NCI-H510A treated with DMSO at 0.1 percent for 48 hours (cell line): ENCODE measurements around the gene ZNF688.

Source experiments
- DNase-seq: peaks from one replicate; lab custom pipeline; 2025; lab: John Stamatoyannopoulos, UW

Gene ZNF688

GRCh38 chr16:30585400-30586191 is 14.1 kb upstream of the ZNF688 start, which contains the start of gene ZNF785:
Gene ZNF785, minus strand, starts transcription at chr16:30585697. Its CDS starts 86 bp downstream, at chr16:30585611.
- DNase-seq = peak; percentile 99

- peak; percentile 57 for DNase-seq
Measured at GRCh38 chr16:30585022-30585399, 13.5 kb upstream of the ZNF688 start.

- DNase-seq = no peak
Measured at GRCh38 chr16:30582611-30583340, 11.3 kb upstream of the ZNF688 start.

DNA sequence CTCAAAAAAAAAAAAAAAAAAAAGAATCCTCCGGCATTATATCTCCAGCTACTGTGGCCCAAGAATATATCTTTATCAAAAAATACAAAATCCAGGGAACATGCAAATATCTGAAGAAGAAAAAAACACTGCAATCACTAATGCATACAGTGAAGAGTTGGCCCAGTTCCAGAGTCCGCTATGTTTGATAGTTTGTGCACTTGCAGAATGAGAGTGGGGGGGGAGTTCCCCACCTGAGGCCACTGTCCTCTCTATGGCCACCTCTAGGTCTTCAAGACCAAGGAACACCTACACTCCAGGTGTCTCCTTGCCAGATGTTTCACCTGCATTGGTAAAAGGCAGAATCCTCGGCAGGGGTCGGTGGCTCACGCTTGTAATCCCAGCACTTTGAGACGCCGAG is 9.9 kb upstream of the ZNF688 start:
- DNase-seq = no peak

GRCh38 chr16:30574678-30575077 is 3.2 kb upstream of the ZNF688 start:
- DNase-seq = no peak

DNA sequence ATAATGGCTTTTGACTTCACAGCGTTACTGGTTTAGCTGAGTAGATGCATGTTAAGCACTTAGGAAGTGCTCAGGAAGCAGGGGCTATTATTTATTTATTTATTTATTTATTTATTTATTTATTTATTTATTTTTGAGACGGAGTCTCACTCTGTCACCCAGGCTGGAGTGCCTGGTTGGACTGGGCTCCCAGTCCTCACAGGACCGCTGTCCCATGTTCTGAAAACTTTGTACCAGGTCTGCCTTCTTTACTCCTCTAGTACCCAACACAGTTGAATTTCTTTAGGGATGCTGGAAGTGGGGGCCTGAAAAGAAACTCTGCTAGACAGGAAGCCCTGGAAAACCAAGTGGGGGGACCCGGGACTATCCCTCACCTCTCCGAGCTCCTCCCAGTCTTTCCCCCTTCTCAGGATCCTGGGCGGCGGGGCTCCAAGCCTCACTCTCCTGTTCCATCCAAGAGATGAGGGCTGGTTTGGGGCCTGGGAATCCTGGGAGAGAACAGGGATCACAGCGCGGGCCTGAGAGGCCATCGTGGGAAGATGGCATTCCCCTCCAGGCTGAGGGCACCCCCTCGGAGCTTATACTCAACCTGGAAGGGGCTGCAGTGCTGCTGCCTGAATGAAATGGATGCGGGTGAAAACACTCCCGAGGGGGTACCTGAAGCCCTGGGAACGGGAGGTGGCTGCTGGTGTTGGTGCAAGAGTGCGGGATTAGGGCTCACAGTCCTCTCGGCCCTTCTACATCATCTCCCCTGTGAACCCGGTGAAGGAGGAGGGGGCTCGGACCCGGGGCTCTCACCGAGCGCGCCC is 674 bp downstream of the ZNF688 start:
- peak; percentile 73 for DNase-seq

DNA sequence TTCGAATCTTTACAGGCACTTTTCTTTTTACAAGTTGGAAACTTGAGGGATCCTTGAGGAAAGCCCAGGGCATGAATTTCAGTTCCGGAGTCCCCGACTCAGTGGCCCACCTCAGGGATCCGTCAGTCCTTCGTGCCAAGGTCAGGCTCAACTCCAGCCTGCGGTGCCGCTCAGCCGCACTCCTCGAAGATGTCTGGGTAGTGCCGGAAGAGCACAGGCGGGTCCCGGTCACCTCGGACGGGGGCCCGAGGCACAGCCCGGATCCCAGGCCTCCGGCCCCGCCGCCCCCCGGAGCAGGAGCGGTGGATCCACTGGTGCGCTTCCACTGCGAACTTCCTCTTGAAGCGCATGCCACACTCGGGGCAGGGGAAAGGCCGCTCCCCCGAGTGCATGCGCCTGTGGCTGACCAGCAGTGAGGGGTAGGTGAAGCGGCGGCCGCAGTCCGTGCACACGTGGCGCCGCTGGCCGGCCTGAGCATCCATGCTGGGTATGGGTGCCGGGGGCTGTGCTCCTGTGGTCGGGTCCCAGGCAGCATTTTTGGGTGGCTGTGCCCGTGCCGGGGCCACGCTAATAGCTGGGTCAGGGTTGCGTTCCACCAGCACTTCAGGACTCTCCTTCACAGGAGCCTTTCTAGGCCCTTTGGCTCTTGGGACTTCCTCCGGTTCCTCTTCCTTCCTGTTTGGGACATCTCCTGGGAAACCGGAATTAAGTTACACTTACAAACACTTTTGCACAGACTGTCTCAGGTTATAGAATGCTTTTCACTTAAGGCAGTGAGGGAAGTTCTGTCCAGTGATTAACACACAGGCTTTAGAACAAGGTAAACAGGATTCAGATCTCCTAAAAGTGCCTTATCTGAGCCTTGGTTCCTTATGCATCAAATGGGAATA is 1.5 kb downstream of the ZNF688 start:
- DNase-seq = no peak

- DNase-seq = no peak
Measured at GRCh38 chr16:30569281-30569680, 2.2 kb downstream of the ZNF688 start.

DNA sequence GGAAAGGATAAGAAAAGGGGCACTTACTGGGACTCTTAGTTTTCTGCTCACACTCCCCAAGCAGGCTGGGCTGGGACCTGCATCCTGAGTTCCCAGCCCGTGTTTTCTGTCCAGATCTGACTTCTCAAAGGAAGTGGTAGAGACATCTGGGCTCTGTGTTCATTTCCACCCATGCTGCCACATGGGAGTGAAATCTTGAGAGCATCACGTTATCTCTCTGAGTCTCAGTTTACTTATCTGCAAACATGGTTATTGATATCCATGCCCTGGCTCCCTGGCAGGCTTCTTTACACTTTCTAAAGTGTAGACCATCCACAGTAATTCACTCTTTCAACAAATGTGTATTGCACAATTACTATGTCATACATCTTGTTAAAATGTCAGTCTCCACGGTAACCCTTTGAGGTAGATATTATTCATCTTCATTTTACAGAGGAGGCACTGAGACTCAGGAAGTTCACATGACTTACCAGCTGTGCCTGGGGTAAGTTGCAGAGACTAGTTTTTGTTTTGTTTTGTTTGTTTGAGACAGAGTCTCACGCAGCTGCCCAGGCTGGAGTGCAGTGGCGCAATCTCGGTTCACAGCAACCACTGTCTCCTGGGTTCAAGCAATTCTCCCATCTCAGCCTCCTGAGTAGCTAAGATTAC is 3.4 kb downstream of the ZNF688 start:
- DNase-seq = peak; percentile 73

DNA sequence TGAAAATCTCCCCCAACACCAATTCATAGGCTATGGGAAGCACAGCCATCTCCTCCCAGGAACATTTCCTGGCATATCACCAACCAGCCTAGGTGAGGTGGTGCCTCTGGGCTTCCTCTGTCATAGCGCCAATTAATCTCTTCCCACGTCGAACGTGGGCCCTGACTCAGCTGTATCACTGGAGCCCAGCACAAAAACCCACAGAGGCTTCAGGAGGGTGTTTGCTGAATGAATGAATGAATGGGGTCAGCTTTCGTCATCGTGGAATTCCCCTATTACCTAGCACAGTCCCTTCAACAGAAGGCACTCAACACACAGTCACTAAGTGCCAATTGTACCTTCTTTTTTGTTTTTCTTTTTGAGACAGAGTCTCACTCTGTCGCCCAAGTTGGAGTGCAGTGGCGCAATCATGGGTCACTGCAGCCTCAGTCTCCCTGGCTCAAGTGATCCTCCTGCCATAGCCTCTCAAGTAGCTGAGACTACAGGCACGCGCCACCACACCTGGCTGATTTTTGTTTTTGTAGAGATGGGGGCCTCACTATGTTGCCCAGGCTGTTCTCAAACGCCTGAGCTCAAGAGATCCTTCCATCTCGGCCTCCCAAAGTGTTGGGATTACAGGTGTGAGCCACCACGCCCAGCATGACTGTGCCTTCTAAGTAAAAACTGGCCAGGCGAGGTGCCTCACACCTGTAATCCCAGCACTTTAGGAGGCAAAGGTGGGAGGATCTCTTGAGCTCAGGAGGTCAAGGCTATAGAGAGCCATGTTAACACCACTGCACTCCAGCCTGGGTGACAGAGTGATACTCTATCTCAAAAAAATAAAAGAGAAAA is 4.1 kb downstream of the ZNF688 start:
- no peak for DNase-seq

DNA sequence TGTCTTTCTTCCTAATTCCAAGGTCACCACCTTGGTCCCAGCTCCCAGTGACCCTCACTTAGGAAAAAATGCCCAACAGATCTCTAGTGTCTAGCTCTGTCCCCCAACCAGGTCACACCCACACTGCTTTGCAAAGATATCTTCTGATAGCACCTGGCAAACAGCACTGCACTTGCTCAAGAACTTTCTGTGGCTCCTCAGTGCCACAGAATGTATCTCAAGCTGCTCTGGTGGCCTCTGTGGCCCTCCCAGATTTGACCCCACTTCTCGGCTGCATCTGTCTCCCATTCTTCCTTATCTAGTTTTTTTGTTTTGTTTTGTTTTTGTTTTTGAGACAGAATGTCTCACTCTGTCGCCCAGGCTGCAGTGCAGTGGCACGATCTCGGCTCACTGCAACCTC is 5.0 kb downstream of the ZNF688 start:
- no peak for DNase-seq

DNA sequence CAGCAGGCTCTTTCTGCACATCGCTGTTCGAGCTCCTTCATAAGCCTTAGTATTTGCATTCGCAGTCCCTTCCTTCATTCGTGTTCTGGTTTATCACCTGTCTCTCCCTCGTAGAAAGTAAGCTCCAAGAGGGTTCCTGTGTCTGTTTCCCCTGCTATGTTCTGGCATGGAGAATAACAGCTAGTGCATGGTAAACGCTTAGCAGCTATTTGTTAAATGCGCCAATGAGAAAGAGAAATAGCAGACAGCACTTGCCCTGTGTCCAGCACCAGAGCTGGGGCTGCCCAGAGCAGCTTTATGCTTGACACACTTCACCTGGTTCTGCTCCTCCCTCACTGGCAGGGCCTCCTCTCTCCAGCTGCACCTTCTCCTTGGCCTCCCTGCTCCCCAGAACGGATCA is 5.5 kb downstream of the ZNF688 start:
- DNase-seq = no peak

DNA sequence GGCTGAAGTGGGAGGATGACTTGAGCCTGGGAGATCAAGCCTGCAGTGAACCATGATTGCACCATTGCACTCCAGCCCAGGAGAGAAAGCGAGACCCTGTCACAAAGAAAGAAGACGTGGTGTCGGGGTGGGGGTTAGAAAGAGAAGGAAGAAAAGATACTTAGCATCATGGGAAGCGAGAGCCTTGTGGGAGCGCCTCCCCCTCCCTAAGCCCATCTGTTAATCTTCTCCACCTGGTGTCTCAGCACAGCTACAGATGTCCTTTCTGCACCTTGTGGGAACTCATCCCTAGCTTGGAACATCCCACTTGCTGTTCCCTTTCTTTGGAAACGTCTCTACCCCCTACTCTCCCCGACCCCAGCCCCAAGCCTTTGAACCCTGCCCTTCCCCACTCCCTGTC is 6.0 kb downstream of the ZNF688 start:
- no peak for DNase-seq

GRCh38 chr16:30562021-30562420 is 9.5 kb downstream of the ZNF688 start:
- no peak for DNase-seq

- DNase-seq = no peak
Measured at GRCh38 chr16:30561089-30561816, 10.3 kb downstream of the ZNF688 start.

DNA sequence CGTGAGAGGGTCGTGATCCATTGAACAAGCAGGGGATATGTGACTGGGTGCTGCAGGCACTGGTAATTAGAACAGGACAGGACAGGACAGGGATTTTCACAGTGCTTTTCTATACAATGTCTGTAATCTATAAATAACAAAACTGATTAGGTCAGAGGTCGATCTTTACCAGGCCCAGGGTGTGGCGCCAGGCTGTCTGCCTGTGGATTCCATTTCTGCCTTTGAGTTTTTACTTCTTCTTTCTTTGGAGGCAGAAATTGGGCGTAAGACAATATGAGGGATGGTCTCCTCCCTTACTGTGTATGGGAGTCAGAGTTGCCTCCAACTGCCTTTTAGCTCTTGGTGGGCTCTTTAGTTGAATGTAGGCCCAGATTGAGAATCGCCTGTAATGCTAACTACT is 11.8 kb downstream of the ZNF688 start:
- DNase-seq = no peak

GRCh38 chr16:30558789-30559377 is 12.6 kb downstream of the ZNF688 start:
- no peak for DNase-seq

GRCh38 chr16:30557957-30558788 is 13.3 kb downstream of the ZNF688 start, which contains the start of gene ZNF764:
Gene ZNF764, minus strand, starts transcription at chr16:30558374. Its CDS starts 192 bp downstream, at chr16:30558182.
- peak; percentile 99 for DNase-seq
